ENCODE results near the gene POLRMT.
A peak's percentile ranks its signal among the peaks of the same experiment; 100 is the strongest.
"Not testable (repeated sequence)": the region's sequence is repeated elsewhere in the genome, so short reads cannot be mapped to it uniquely, and the experiment has no call there.

The POLRMT gene

DNA sequence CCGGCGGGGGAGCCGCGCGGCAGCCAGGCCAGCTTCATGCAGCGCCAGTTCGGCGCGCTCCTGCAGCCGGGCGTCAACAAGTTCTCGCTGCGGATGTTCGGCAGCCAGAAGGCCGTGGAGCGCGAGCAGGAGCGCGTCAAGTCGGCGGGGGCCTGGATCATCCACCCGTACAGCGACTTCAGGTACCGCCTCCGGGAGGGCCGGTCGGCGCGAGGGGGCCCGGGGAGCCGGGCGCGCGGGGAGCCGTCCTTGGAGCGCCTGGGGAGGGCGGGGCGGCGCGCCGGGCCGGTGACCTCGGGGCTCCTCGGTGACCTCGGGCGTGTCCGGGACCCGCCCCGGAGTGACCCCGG is 43.0 kb downstream of the POLRMT start:
- DNase-seq, result peak in 1 of 2 experiments; percentile 42

DNA sequence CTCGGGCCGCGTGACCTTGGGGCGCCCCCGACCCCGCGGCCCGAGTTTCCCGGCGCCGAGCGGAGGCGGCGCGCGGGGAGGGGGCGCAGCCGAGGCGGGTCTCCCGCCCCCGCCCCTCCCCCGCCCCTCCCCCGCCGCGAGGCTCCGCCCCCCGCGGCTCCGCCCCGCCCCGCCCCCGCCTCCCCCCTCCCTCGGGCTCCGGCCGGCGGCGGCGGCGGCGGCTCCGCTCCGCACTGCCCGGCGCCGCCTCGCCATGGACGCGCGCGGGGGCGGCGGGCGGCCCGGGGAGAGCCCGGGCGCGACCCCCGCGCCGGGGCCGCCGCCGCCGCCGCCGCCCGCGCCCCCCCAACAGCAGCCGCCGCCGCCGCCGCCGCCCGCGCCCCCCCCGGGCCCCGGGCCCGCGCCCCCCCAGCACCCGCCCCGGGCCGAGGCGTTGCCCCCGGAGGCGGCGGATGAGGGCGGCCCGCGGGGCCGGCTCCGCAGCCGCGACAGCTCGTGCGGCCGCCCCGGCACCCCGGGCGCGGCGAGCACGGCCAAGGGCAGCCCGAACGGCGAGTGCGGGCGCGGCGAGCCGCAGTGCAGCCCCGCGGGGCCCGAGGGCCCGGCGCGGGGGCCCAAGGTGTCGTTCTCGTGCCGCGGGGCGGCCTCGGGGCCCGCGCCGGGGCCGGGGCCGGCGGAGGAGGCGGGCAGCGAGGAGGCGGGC is 43.5 kb downstream of the POLRMT start, which contains the start of gene HCN2:
Gene HCN2 (plus strand): TSS at position 189 of the 703 bp plus-strand sequence. CDS start 65 bp downstream, at position 254.
- no peak for DNase-seq

DNA sequence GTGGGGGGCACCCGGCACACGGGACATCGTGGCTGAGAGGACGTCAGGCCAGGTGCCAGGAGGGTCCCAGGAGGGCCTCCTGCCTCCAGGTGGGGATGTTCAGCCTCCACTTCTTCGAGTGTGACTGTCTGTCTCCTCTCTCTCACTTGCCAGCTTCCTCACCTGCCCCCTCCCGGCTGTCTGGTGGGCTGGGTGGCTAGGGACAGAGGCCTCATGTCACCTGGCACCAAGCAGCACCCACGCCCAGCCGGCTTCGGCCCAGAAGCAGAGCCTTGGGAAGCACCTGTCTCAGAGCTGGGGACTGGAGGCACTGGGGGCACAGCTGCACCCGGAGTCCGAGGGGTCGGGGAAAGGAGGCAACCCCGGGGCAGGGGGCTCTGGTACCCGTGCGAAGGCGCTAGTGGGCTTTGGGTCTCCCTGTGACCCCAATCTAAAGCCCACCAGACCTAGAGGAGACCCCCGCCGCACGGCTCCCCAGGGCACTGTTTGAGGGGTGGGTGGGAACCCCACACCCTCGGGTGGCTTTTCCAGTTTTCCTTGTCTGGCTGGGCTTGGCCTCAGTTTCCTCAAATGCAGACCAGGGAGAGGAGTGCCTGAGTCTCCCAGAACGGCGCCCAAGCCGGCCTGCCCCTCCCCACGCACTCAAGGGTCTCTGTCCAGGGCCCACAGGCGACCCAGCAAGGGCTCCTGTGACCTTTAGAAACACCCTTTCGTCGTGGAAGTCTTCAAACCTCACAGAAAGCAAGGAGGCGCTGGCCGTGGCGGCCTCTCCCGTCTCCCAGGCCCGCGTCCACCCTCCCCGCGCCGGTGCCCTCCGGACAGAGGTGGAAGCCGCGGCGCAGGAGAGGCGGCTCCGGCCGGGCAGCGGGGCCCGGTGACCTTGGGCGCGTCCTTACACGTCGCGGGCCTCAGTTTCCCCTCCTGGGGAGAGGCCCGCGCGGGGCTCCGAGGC is 44.3 kb downstream of the POLRMT start:
- peak; percentile 56 to 62 for DNase-seq

DNA sequence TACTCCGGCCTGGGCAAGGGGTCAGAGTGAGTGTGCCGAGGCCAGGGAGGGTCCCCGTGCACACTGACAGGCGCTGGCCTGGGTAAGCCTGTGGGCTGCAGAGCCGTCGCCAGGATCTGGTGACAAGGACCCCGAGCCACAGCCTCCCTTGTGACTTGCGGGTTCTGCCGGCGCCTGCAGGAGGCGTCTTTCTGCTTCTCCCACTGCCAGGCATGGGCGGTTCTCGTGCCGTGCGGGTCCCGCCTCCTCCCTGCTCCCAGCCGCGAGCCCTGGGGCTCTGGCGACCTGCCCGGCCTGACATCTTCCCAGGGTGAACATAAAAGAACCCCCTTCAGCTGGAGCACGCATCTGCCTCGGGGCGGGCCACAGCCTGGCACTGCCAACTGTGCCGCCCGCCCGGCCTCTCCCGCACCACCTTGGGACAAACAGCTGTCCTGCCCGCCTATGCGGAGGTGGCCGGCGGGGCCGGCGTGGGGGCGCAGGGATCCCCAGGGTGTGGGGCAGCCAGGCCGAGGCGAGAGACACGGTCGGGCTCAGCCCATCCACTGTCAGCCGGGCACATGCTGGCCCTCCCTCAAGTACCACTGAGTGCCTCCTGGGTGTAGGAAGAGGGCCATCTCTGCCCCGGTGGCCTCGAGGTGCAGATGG is 45.1 kb downstream of the POLRMT start:
- DNase-seq, result peak; percentile 82 to 91

DNA sequence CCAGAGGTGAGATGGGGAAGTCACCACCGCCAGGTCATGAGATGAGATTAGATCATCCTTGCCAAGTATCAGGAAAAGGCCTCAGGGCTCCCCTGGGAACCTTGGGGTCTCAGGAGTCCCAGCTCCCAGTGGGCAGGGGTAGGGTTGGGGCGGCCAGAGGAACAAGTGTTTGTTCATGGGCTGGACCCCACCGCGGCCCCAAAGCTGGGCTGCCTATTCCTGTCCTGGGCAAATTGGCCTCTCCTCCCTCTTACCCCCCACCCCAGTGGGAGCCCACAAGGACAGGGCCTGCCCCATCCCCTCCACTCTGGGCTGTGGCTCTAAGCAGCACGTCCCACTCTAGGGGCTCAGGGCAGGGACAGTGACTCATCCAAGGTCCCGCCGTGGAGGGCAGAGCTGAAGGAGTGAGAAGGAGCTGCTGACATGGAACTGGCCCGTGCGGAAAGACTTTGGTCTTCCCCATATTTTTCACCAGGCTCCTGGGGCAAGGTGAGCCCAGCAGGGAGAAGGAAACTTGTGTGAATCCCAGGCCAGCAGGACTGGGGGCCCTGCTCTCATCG is 47.7 kb downstream of the POLRMT start:
- DNase-seq, result no peak

DNA sequence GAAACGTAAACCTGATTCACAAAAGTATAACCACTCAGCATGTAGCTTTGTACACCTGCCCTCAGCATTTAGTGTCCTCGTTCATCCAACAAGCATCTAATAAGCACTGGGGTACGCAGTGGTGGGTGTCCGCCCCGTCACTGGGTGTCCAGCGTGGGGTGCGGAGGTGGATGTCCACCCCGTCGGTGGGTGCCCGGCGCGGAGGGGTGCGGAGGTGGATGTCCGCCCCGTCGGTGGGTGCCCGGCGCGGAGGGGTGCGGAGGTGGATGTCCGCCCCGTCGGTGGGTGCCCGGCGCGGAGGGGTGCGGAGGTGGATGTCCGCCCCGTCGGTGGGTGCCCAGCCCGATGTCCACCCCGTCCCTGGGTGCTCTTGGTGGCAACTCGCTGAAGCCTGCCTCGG is 48.2 kb downstream of the POLRMT start:
- DNase-seq, result not testable (repeated sequence)

DNA sequence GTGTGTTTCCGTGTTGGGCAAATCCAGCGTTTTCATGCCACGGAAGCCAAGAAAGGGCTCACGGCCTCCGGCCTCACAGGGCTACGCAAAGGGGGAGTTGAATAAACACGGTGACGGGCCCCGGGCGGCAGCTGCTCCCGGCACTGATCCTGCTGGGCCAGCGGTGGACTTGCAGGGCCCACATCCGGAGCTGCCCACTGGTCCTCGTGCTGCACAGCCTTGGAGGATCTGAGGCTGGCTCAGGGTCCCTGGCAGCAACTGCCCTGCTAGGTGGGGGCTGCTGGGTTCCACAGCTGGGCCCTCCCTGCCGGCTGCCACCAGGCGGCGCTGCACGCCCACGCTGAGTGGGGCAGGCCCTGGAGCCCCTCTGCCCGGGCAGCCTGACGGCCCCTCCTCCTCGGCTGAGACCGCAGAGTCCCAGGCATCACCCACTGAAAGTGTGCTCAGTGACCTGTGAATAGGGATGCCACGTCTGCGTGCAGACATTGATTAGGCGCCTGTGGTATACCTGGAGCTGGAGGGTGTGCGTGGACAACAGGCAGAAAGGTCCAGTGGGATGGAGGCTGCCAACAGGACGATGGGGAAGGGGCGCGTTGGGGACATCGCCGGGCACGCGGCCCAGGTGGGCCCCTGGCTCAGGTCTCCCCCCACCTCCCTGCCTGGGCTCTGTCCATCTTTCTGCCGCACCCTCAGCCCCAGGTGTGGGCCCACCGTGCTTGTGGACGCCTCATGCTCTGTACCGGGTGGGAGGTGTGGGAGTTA is 48.9 kb downstream of the POLRMT start:
- DNase-seq, result peak; percentile 31 to 72

DNA sequence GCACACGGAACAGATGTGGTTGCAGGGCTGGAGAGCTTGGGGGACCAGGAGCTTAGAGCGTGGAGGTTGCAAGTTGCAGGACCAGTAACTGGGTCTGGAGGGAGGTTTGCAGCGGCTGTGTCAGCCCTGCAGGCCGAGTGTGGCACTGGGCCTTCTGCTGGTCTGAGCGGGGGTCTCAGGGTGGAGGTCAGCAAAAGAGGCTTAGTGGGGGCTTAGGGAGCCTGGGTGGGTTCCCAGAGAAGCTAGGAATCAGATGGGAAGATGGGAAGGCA is 49.4 kb downstream of the POLRMT start:
- no peak for DNase-seq

DNA sequence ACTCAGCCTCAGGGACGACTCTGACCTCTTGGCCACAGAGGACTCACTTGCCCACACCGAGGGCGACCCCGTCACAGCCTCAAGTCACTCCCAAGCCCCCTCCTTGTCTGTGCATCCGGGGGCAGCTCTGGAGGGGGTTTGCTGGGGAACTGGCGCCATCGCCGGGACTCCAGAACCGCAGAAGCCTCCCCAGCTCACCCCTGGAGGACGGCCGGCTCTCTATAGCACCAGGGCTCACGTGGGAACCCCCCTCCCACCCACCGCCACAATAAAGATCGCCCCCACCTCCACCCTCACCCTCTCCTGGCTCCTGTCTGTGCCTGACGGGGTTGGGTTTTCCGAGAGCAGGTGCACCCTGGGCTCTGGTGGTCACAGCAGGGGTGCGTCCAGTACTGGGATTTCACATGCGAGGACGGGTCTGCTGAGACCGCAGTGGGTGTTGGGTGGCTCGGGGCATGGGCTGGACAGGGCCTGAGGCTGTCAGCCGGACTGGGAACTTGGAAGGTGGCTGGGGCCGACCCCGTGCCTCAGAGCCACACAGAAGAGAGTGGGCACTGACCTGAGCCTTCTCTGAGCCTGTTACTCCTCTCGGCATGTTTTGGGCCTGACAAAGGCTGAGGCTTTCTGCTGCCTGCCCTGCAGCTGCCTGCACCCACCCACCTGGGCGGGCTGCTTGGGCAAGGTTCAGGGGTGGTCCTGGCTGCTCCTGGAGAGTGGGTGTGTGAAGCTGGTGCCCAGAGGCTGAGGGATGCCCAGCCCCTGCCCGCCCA is 50.0 kb downstream of the POLRMT start:
- no peak for DNase-seq

DNA sequence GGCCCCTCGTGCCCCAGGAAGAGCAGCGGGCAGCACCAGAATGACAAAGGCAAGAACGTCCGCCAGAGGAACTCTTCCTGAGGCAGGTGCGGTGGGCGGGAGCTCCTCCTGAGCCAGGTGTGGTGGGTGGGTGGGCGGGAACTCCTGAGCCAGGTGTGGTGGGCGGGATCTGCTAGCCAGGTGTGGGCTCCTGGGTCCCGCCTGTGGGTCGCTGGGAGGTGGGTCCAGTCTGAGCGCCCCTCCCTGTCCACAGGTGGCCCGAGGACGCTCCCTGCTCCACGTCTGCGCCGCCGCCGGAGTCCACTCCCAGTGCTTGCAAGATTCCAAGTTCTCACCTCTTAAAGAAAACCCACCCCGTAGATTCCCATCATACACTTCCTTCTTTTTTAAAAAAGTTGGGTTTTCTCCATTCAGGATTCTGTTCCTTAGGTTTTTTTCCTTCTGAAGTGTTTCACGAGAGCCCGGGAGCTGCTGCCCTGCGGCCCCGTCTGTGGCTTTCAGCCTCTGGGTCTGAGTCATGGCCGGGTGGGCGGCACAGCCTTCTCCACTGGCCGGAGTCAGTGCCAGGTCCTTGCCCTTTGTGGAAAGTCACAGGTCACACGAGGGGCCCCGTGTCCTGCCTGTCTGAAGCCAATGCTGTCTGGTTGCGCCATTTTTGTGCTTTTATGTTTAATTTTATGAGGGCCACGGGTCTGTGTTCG is 50.7 kb downstream of the POLRMT start:
- no peak for DNase-seq

DNA sequence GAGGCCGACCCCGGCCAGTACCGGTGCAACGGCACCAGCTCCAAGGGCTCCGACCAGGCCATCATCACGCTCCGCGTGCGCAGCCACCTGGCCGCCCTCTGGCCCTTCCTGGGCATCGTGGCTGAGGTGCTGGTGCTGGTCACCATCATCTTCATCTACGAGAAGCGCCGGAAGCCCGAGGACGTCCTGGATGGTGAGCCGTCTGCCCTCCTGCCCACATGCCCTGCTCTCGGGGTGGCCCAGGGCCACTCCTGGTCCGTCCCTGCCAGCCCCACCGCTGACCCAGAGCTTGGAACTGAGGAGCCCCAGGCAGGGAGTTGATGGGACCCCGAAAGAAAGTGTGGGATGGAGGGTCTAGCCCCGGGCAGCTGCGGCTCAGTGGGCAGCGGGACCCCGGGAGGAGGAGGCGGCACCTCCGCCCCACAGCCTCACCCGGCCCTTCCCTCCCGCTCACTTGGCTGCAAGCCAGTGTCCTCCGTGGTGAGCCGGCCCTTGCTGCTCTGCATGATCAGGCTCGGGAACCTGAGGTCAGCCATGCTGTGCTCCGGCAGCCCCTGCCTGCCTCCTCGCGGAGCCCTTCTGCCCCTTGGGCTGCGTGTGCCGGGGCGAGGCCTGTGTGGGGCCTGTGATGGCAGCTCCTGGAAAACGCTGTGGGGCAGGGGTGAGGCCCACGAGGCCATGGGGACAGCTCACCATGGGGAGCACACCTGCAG is 51.8 kb downstream of the POLRMT start:
- no peak for DNase-seq

DNA sequence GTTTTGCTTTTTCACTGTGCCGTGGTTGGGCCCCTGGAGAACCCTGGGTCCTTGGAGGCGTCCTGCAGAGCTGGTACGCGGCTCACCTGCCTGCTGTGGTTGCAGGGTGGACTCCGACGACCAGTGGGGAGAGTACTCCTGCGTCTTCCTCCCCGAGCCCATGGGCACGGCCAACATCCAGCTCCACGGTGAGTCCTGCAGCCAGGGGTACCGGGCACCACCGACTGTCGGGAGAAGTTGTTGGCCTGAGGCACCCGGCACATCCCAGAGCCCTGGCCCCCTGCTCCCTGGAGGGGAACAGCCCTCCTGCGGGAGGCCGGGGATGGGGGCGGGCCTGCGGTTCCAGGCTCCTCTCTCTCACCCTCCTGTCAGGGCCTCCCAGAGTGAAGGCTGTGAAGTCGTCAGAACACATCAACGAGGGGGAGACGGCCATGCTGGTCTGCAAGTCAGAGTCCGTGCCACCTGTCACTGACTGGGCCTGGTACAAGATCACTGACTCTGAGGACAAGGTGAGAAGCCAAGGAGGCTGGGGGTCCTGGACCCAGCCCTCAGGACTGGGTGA is 53.0 kb downstream of the POLRMT start:
- no peak for DNase-seq

DNA sequence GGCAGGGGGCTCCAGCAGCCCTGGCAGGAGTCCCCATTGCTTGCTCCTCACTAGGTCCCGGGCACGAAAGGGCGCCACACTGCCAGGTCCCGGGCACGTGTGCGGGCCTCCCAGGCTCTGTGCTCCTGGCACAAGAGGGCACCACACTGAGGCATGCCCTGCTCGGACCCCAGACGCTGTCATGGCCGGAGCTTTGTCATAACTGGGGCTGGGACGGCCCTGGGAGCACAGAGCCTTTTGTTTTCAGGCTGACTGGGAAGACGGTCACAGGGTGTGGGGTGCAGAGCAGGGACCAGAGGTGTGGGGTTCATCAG is 53.5 kb downstream of the POLRMT start:
- no peak for DNase-seq

DNA sequence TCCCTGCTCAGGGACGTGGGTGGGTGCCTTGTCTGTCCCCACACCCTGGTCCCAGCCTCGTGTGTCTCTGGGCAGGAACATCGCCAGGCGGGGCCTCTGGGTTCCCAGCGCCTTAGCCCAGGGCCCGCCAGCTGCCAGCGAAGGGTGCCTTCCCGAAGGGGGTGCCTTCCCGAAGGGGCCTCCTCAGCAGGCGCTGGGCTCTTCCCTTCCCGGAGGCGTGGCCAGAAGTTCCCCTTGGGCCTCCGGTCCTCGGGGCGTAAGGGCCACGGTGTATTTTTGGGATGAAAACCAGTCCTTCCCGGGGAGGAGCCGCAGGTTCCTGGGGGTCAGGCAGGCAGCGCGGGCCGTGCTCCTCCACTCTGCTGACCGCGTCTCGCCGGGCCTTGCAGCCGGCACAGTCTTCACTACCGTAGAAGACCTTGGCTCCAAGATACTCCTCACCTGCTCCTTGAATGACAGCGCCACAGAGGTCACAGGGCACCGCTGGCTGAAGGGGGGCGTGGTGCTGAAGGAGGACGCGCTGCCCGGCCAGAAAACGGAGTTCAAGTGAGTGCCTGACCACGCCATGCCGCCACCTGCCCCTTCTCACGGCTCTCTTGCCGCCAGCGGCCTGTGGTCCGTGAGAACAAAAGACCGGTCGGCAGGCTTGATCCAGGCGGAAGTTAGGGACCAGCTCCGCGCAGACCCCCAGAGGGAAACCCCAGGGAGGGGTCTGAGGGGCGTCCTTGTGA is 54.1 kb downstream of the POLRMT start:
- no peak for DNase-seq

DNA sequence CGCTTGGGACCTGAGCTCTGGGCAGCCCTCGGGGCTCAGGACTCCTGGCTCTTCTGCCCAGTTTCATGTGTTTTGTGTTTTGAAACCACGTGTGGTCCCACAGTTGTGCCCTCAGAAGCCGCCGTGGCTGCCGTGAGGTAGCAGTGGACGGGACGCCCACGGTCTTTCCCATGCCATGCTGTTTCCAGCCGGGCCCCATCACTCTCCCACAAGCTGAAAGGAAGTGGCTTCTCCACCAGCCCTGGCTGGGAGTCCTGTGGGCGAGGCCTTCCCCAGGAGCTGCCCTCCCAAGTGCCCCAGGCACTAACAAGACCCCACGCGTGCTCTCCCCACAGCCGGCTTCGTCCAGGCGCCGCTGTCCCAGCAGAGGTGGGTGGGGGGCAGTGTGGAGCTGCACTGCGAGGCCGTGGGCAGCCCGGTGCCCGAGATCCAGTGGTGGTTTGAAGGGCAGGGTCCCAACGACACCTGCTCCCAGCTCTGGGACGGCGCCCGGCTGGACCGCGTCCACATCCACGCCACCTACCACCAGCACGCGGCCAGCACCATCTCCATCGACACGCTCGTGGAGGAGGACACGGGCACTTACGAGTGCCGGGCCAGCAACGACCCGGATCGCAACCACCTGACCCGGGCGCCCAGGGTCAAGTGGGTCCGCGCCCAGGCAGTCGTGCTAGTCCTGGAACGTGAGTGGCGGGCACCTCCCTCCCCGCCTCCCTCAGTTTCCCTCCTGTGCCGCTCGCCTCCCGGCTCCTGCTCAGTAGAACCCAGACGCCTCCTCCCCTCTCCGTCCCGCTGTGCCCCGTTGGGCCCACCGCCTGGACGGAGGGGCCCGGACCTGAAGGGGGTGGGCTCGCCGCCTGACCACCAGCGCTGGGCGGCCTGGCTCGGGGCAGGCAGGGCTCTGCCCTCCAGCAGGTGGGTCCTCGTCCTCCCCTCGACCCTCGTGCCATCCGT is 55.6 kb downstream of the POLRMT start:
- no peak for DNase-seq

DNA sequence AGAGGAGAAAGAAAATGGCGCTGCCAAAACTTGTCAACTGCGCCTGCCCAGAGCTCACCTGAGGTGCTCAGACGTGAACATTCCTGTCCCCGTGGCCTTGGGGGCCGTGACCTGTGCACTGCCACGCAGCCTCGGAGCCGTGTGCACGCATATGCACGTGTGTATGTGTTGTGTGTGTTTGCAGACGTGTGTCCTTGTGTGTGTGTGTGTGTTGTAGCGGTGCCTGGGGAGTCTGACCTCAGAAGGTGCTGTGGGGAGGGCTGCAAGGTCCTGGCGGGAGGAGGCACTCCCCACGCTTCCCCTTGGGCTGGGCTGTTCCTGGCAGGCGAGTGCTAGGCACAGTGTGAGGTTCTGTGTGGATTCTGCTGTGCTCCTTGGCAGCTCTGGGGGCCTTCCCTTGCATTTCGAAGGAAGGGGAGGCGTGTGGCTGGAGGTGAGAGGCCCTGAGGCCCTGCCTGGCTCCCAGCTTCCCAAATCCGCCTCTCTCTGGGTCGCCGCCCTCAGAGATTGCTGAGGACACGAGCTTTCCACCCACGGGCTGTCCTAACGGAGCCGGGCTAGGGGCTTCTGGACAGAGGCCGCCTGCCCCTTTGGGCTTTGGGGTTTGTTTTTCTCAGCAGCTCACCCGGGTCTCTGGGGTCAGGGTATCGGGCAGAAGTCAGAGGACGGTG is 56.4 kb downstream of the POLRMT start:
- DNase-seq, result no peak

DNA sequence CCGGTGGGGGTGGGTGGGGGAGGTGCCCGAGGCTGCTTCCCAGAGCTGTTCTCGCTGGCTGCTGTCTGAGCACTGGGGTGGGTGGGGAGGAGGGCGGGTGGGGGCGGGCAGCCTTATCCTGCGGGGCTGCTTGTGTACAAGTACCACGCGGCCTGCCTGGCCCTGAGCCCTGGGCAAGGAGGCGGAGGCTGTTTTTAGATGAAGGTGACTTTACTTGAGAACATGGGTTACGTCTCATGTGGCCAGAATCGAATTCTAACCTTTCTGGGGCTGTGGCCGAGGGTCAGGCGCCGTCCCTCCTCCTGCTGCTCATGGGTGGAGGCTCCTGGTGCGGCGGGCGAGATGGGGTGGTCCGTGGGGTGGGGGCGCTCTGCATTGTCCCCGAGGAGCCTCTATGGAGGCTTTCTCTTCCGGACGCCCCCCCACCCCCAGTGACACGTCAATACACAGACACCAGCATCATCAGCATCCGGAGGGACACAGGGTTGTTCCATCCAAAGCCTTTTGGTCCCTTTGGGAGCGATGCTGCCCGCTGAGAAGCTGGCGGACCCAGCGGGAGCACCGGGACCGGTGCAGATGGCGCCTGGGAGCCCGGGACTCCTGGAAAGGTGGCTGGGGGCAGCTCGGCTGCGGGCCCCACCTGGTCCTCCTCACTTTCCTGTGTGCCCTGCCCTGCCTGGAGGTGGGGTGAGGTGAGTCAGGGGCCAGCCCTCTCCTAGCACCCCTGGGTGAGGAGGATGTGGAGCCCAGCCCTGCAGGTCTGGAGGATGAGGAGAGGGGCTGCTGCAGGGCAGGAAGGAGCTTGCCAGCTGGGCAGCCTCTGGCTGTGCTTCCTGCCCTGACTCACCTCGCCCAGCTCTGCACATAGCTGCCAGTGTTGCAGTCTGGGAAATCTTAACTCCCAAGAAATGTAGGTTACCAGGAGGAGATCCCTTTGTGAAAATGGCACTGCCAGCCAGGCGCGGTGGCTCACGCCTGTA is 57.5 kb downstream of the POLRMT start:
- no peak for DNase-seq

All from NCI-H524 (cell line).